NCI-H1417 (cell line): ENCODE data around the gene PDZRN4.

Experiments
- DNase-seq, 3 experiments: peaks; one replicate each; lab custom pipeline; 2025; lab: John Stamatoyannopoulos, UW

PDZRN4 gene

GRCh38 chr12:41361738-41362137, 173.6 kb downstream of the PDZRN4 start:
- no peak for DNase-seq

- DNase-seq, result no peak
Measured at GRCh38 chr12:41362510-41362909, 174.4 kb downstream of the PDZRN4 start.

GRCh38 chr12:41362931-41363330, 174.8 kb downstream of the PDZRN4 start:
- DNase-seq, result no peak

GRCh38 chr12:41364211-41364610, 176.1 kb downstream of the PDZRN4 start:
- DNase-seq, result no peak

- peak in 2 of 3 experiments; percentile 62 to 91 for DNase-seq
Measured at GRCh38 chr12:41365653-41366171, 177.6 kb downstream of the PDZRN4 start.

- DNase-seq, result peak in 1 of 3 experiments; percentile 14
Measured at GRCh38 chr12:41367726-41368405, 179.7 kb downstream of the PDZRN4 start.

GRCh38 chr12:41380878-41381277, 192.8 kb downstream of the PDZRN4 start:
- DNase-seq, result no peak

GRCh38 chr12:41402801-41403200, 214.7 kb downstream of the PDZRN4 start:
- no peak for DNase-seq

GRCh38 chr12:41407232-41407799, 219.2 kb downstream of the PDZRN4 start:
- DNase-seq, result peak in 2 of 3 experiments; percentile 9 to 65

GRCh38 chr12:41409628-41410027, 221.5 kb downstream of the PDZRN4 start:
- no peak for DNase-seq

- no peak for DNase-seq
Measured at GRCh38 chr12:41418586-41418985, 230.5 kb downstream of the PDZRN4 start.

GRCh38 chr12:41419131-41419893, 231.2 kb downstream of the PDZRN4 start:
- DNase-seq, result peak in 1 of 3 experiments; percentile 66

- DNase-seq, result no peak
Measured at GRCh38 chr12:41424651-41425050, 236.5 kb downstream of the PDZRN4 start.

- DNase-seq, result peak in 1 of 3 experiments; percentile 16
Measured at GRCh38 chr12:41433460-41433859, 245.3 kb downstream of the PDZRN4 start.

GRCh38 chr12:41436076-41436475, 248.0 kb downstream of the PDZRN4 start:
- peak in 1 of 3 experiments; percentile 34 for DNase-seq

GRCh38 chr12:41437563-41437962, 249.4 kb downstream of the PDZRN4 start:
- DNase-seq, result peak in 1 of 3 experiments; percentile 31

GRCh38 chr12:41438854-41439541, 250.9 kb downstream of the PDZRN4 start:
- DNase-seq, result peak in 1 of 3 experiments; percentile 25

- no peak for DNase-seq
Measured at GRCh38 chr12:41439801-41440200, 251.7 kb downstream of the PDZRN4 start.

GRCh38 chr12:41441180-41441579, 253.1 kb downstream of the PDZRN4 start:
- no peak for DNase-seq

- no peak for DNase-seq
Measured at GRCh38 chr12:41442896-41443295, 254.8 kb downstream of the PDZRN4 start.

- DNase-seq, result no peak
Measured at GRCh38 chr12:41443690-41444089, 255.6 kb downstream of the PDZRN4 start.

- DNase-seq, result no peak
Measured at GRCh38 chr12:41452838-41453407, 264.8 kb downstream of the PDZRN4 start.
